Measurements from ENCODE around the gene SDCBP2. TPM values are rescaled to one million over a fixed set of nuclear protein-coding genes. Genes with fewer than 3 reads are reported as not detected.

Gene SDCBP2
- total RNA-seq, 2 experiments from 2014 or later: 4.4 to 5.9 TPM

GRCh38 chr20:1283522-1284510 lies 45.1 kb downstream of the SDCBP2 start:
- no peak overlapping the region for H3K4me3 Mint-ChIP-seq
- H3K27me3 Mint-ChIP-seq: no peaks in the 10 kb centered on the region
- H3K9me3 Mint-ChIP-seq: no peaks in the 10 kb centered on the region
- no peak overlapping the region for H3K27ac Mint-ChIP-seq
- intact Hi-C loops (cut with micrococcal nuclease): no loop called here
- ChIA-PET CTCF (interaction anchor here (1.2 to 1.3 kb wide), 2 partner anchors 15 to 18 kb away, joined by 3 read pairs; partner anchors contain the start of gene SNPH), POLR2A (interaction anchor here (0.7 kb wide), 1 partner anchor 10 kb away, joined by 3 read pairs; no protein-coding TSS in a partner anchor)
- no peak for DNase-seq
- H3K4me1 Mint-ChIP-seq (ENCODE audit: low read depth): peaks cover 45% of the 10 kb centered on the region
- no peaks in the 10 kb centered on the region for H3K36me3 Mint-ChIP-seq

DNA sequence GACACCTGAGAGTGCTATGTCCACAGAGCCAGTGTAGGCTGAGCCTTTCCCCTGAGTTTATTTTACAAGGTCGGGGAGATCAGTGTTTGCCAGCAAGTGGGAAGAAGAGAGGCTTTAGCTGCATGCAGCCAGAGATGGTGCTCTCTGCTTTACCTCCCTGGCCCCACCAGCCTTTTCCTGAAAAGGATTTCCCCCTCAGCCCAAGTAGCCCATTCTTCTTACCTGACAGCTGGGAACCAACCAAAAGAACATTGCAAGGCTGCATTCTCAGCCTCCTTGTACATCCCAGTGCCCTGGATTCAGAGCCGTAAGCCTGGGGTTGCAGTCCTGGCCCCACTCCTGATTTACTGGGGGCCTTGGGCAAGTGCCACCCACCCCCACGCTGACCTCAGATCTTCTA lies 46.0 kb downstream of the SDCBP2 start:
- Mint-ChIP-seq H3K4me1 (ENCODE audit: low read depth) (peaks cover 41% of the 10 kb centered on the region), H3K9me3 (no peaks in the 10 kb centered on the region), H3K27ac (no peak overlapping the region), H3K36me3 (no peaks in the 10 kb centered on the region), H3K27me3 (no peaks in the 10 kb centered on the region), H3K4me3 (no peak overlapping the region)
- intact Hi-C loops (cut with micrococcal nuclease): no loop called here
- no peak for DNase-seq
- POLR2A ChIA-PET: interaction anchor here (0.7 kb wide), 1 partner anchor 11 kb away, joined by 3 read pairs; no protein-coding TSS in a partner anchor
- CTCF ChIA-PET: interaction anchor here (0.5 to 1.3 kb wide), 2 partner anchors 15 to 633 kb away, joined by 3 to 4 read pairs; no protein-coding TSS in a partner anchor

GRCh38 chr20:1281279-1282057 lies 47.5 kb downstream of the SDCBP2 start:
- no peak overlapping the region for H3K4me3 Mint-ChIP-seq
- H3K27me3 Mint-ChIP-seq: no peaks in the 10 kb centered on the region
- POLR2A ChIA-PET: no interaction called here
- peaks cover 29% of the 10 kb centered on the region for H3K4me1 Mint-ChIP-seq (ENCODE audit: low read depth)
- H3K36me3 Mint-ChIP-seq: no peaks in the 10 kb centered on the region
- H3K9me3 Mint-ChIP-seq: no peaks in the 10 kb centered on the region
- no peak for DNase-seq
- H3K27ac Mint-ChIP-seq: no peak overlapping the region
- CTCF ChIA-PET: interaction anchor here (0.8 kb wide), 1 partner anchor 15 kb away, joined by 3 read pairs; the partner anchor contains the start of gene SNPH
- intact Hi-C loops (cut with micrococcal nuclease): no loop called here

DNA sequence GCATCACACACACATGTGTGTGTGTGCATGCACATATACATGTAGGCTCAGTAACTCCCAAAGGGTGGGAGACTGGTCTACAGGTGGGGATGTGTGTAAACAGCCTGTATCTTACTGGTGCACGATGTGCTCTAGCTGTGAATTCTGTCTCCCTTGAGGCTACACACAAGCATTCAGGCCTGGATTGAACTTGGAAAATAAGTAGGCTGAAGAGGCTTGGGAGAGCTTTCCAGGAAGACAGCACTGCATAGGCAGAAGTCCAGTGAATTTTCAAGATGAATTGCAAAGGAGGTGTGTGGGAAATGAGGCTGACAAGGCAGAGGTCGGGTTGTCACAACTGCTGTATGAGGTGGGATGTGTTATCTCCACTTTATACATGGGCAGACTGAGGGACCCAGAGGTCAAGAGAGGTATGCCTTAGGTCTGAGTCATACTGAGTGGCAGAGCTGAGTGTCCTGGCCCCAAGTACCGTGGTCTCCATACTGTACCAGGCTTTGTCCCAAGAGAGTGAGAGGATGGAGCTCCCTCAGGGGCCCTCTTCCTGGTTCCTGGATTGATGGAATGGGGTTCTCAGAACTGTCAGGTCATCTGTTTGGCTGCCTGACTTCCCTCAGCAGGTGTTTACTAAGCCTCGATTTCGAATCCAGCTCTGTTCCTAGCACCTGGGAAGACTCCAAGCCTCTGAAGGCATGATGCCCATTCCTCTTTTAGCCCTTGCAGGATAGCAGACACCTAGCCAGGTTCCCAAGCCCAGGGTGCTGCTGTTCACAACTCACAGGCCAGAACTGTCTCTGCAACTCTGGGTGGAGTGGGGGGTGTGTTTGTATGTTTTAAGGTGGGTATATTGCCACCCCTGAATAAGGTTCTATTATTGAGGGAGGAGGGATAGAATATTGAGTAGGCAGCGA lies 48.5 kb downstream of the SDCBP2 start:
- ChIA-PET CTCF (interaction anchor here (0.8 kb wide), 1 partner anchor 117 kb away, joined by 3 read pairs; no protein-coding TSS in a partner anchor), POLR2A (no interaction called here)
- no peaks in the 10 kb centered on the region for H3K9me3 Mint-ChIP-seq
- no peak for DNase-seq
- H3K36me3 Mint-ChIP-seq: no peaks in the 10 kb centered on the region
- peaks cover 22% of the 10 kb centered on the region for H3K4me1 Mint-ChIP-seq (ENCODE audit: low read depth)
- H3K27ac Mint-ChIP-seq: no peak overlapping the region
- H3K27me3 Mint-ChIP-seq: no peaks in the 10 kb centered on the region
- H3K4me3 Mint-ChIP-seq: no peak overlapping the region
- intact Hi-C loops (cut with micrococcal nuclease): no loop called here

DNA sequence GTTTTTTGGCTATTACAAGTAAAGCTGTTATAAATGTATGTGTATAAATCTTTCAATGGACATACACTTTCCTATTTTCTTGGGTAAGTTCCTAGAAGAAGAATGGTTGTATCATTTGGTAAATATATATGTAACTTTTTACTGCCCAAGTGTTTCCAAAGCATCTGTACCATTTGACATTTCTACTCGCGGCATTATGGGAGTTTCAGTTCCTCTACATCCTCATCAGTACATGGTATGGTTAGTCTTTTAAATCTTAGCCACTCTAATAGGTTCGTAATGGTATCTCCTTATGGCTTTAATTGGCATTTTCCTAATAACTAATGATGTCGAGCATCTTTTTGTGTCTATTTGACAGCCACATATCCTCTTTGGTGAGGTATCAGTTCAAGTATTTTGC lies 49.9 kb downstream of the SDCBP2 start:
- DNase-seq: no peak
- intact Hi-C loops (cut with micrococcal nuclease): no loop called here
- ChIA-PET CTCF (no interaction called here), POLR2A (no interaction called here)
- H3K27ac Mint-ChIP-seq: no peak overlapping the region
- H3K9me3 Mint-ChIP-seq: no peaks in the 10 kb centered on the region
- no peaks in the 10 kb centered on the region for H3K27me3 Mint-ChIP-seq
- H3K4me1 Mint-ChIP-seq (ENCODE audit: low read depth): peaks cover 13% of the 10 kb centered on the region
- no peaks in the 10 kb centered on the region for H3K36me3 Mint-ChIP-seq
- H3K4me3 Mint-ChIP-seq: no peak overlapping the region

DNA sequence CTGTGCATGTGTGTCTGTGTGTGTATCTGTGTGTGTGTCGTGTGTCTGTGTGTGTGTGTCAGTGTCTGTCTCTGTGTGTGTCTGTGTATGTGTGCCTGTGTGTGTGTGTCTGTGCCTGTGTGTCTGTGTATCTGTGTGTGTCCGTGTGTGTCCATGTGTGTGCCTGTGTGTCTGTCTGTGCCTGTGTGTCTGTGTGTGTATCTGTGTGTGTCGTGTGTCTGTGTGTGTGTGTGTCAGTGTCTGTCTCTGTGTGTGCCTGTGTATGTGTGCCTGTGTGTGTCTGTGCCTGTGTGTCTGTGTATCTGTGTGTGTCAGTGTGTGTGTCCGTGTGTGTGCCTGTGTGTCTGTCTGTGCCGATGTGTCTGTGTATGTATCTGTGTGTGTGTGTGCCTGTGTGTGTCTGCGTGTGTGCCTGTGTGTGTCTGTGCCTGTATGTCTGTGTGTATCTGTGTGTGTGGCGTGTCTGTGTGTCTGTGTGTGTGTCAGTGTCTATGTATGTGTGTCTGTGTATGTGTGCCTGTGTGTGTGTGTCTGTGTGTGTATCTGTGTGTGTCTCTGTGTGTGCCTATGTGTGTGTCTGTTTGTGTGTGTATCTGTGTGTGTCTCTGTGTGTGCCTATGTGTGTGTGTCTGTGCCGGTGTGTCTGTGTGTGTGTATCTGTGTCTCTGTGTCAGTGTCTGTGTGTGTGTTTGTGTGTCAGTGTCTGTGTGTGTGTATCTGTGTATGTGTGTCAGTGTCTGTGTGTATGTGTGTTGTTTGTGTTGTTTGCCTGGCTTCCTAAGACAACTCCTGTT lies 51.2 kb downstream of the SDCBP2 start:
- H3K27me3 Mint-ChIP-seq: no peaks in the 10 kb centered on the region
- no peaks in the 10 kb centered on the region for H3K9me3 Mint-ChIP-seq
- H3K27ac Mint-ChIP-seq: no peak overlapping the region
- ChIA-PET CTCF (no interaction called here), POLR2A (no interaction called here)
- H3K4me1 Mint-ChIP-seq (ENCODE audit: low read depth): peaks cover 6% of the 10 kb centered on the region
- DNase-seq: no peak
- intact Hi-C loops (cut with micrococcal nuclease): no loop called here
- no peaks in the 10 kb centered on the region for H3K36me3 Mint-ChIP-seq
- no peak overlapping the region for H3K4me3 Mint-ChIP-seq

DNA sequence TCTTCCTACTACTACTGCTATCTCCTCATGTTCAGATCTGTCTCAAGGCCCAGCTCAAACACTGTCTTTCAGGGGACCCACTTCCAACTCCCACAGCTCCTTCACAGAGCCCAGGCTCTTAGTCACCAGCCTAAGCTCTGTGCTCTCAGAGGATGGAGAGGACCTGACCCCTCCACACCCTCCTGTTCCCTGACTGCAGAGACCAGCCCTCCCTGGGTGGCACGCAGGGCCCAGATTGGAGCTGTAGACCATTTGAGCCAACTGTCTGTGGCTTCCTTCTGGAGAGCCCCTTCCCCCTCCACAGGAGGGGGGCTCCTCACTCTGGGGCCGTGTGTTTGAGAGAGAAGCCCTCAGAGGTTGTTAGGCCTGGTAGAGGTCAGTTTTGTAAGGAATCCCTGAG lies 53.0 kb downstream of the SDCBP2 start:
- H3K27me3 Mint-ChIP-seq: no peaks in the 10 kb centered on the region
- DNase-seq: no peak
- POLR2A ChIA-PET: interaction anchor here (0.6 kb wide), 1 partner anchor 11 kb away, joined by 3 read pairs; no protein-coding TSS in a partner anchor
- H3K4me1 Mint-ChIP-seq (ENCODE audit: low read depth): no peaks in the 10 kb centered on the region
- H3K36me3 Mint-ChIP-seq: no peaks in the 10 kb centered on the region
- no peak overlapping the region for H3K4me3 Mint-ChIP-seq
- H3K9me3 Mint-ChIP-seq: no peaks in the 10 kb centered on the region
- intact Hi-C loops (cut with micrococcal nuclease): no loop called here
- CTCF ChIA-PET: no interaction called here
- no peak overlapping the region for H3K27ac Mint-ChIP-seq

- H3K4me3 Mint-ChIP-seq: no peak overlapping the region
- H3K9me3 Mint-ChIP-seq: no peaks in the 10 kb centered on the region
- no peaks in the 10 kb centered on the region for H3K4me1 Mint-ChIP-seq (ENCODE audit: low read depth)
- ChIA-PET POLR2A (interaction anchor here (0.6 kb wide), 1 partner anchor 10 kb away, joined by 3 read pairs; no protein-coding TSS in a partner anchor), CTCF (no interaction called here)
- intact Hi-C loops (cut with micrococcal nuclease): no loop called here
- H3K27ac Mint-ChIP-seq: no peak overlapping the region
- no peaks in the 10 kb centered on the region for H3K36me3 Mint-ChIP-seq
- H3K27me3 Mint-ChIP-seq: no peaks in the 10 kb centered on the region
- DNase-seq: no peak
Measured at GRCh38 chr20:1274485-1275311, 54.2 kb downstream of the SDCBP2 start.

- no peak for DNase-seq
- intact Hi-C loops (cut with micrococcal nuclease): no loop called here
- no peak overlapping the region for H3K27ac Mint-ChIP-seq
- H3K27me3 Mint-ChIP-seq: no peaks in the 10 kb centered on the region
- POLR2A ChIA-PET: no interaction called here
- H3K9me3 Mint-ChIP-seq: no peaks in the 10 kb centered on the region
- CTCF ChIA-PET: interaction anchor here (1.0 kb wide), 1 partner anchor 59 kb away, joined by 3 read pairs; no protein-coding TSS in a partner anchor
- H3K36me3 Mint-ChIP-seq: no peaks in the 10 kb centered on the region
- no peak overlapping the region for H3K4me3 Mint-ChIP-seq
- peaks cover 4% of the 10 kb centered on the region for H3K4me1 Mint-ChIP-seq (ENCODE audit: low read depth)
Measured at GRCh38 chr20:1273366-1273765, 55.6 kb downstream of the SDCBP2 start.

DNA sequence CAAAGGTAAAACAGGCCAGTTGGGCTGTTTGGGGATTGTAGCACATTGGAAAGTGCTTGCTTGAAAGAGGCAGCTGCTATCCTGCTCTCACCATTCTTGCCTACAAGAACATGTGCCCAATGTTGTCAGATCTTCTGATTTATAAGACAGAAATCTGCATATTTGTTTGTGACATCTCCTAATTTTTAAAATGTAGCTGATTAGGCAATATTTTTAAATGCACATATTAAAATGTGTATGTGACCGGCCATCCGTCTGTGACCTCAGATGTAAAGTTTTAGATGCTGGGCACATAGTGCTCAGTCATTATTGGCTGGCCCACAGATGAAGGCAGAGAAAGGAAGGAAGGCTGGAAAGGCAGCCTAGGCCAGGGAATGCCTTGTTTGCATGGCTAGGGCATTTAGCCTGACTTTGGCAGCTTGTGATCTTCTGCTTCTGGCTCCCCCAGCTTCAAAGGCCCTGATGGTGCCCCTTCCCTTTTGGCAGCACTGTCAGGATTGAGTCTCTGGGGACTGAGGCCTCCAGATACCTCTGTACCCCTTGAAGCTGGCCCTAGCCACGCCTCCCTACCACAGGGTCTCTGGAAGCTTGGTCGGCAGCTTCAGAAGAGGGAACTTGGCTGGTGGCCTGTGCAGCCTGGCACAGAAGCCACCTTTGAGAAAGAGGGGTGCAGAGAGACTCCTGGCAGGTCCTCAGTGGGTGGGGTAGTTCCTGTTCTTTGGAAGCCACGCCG lies 56.4 kb downstream of the SDCBP2 start:
- Mint-ChIP-seq H3K36me3 (no peaks in the 10 kb centered on the region), H3K4me1 (ENCODE audit: low read depth) (peaks cover 11% of the 10 kb centered on the region), H3K4me3 (no peak overlapping the region), H3K27me3 (no peaks in the 10 kb centered on the region), H3K27ac (no peak overlapping the region), H3K9me3 (no peaks in the 10 kb centered on the region)
- intact Hi-C loops (cut with micrococcal nuclease): no loop called here
- DNase-seq: no peak
- CTCF ChIA-PET: no interaction called here
- POLR2A ChIA-PET: no interaction called here
